ENCODE data around the gene NLGN1.

The NLGN1 gene

GRCh38 chr3:173403376-173403775 is 5.8 kb downstream of the NLGN1 start:
- no peak for TF ChIP-seq CTCF (IDR thresholded peaks at IDR 0.05; ENCODE audit: low read length, missing control alignments)
- DNase-seq (ENCODE audit: low read depth) = no peak
- H3K4me3 ChIP-seq (replicated peaks; ENCODE audit: low read depth, low read length) = no peak overlapping the region

GRCh38 chr3:173404156-173404555 is 6.6 kb downstream of the NLGN1 start:
- no peak overlapping the region for H3K4me3 ChIP-seq (replicated peaks; ENCODE audit: low read depth, low read length)
- DNase-seq (ENCODE audit: low read depth) = no peak
- TF ChIP-seq CTCF (IDR thresholded peaks at IDR 0.05; ENCODE audit: low read length, missing control alignments) = no peak

- no peak for TF ChIP-seq CTCF (IDR thresholded peaks at IDR 0.05; ENCODE audit: low read length, missing control alignments)
- H3K4me3 ChIP-seq (replicated peaks; ENCODE audit: low read depth, low read length) = no peak overlapping the region
- DNase-seq (ENCODE audit: low read depth) = no peak
Measured at GRCh38 chr3:173410436-173410835, 12.9 kb downstream of the NLGN1 start.

DNA sequence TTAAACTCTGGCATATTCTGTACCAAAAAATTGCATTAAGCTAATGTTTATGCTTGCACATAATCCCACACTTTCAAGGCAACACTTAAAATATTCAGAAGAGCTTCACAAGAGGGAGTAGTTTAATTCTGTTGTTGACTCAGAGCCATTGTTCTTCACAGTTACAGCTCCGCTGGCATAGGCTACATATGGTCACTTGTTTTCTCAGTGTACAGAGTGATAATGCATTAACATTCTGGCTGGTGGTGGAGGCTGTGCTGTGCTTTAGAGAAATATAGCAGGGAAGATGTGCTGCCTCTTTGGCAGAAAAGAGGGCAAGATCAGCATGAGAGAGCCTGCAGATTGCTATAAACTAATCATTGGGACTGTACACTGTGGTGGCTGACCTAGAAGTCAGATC is 13.3 kb downstream of the NLGN1 start:
- TF ChIP-seq CTCF (IDR thresholded peaks at IDR 0.05; ENCODE audit: low read length, missing control alignments) = no peak
- DNase-seq (ENCODE audit: low read depth) = no peak
- H3K4me3 ChIP-seq (replicated peaks; ENCODE audit: low read depth, low read length) = no peak overlapping the region

DNA sequence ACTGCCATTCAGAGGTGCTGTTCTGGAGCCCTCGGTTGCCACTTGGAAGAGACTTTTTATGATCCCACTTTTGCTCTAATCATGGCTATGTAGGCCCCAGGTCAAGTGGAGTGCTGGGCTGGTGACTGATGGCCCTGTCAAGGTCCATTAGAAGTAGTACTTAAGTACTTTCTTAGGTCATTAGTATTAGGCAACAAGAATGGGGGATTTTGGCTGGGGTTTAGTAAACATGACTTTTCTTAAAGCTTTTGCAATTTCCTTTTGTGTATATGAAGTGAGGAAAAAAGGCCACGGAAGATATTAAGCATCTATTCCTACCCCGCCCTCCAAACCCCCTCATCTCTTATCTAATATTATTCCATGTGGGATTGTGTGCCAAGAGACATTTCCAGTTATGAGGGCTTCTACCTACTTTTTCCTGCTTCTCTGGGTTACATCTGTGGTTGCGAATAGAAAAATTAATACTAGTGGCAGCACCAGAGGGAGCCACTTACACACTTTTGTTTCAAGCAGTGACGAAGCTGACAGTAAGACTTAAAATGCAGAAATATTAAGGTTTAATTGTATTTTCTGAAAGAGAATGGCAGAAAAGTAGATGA is 13.9 kb downstream of the NLGN1 start:
- no peak overlapping the region for H3K4me3 ChIP-seq (replicated peaks; ENCODE audit: low read depth, low read length)
- peak; percentile 42 for TF ChIP-seq CTCF (IDR thresholded peaks at IDR 0.05; ENCODE audit: low read length, missing control alignments)
- DNase-seq (ENCODE audit: low read depth) = peak; percentile 59

DNA sequence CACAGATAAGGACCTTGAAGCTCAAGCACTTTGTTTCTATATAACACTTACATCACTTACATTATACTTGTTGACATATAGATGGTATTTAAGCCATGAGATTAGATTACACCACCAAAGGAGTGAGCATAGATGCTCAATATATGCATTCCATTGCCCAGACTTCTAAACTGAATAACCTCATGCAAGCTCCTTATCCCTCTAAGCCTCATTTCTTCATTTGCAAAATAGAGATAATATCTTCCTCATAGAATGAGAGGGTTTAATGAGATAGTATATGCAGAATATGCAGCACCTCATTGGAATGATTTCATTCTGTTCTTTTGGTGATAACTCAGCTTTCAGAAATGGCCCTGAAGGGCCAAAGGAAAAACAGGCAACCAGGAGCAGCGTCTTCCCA is 18.5 kb downstream of the NLGN1 start:
- no peak for DNase-seq (ENCODE audit: low read depth)
- no peak for TF ChIP-seq CTCF (IDR thresholded peaks at IDR 0.05; ENCODE audit: low read length, missing control alignments)
- no peak overlapping the region for H3K4me3 ChIP-seq (replicated peaks; ENCODE audit: low read depth, low read length)

GRCh38 chr3:173429076-173429475 is 31.5 kb downstream of the NLGN1 start:
- no peak for TF ChIP-seq CTCF (IDR thresholded peaks at IDR 0.05; ENCODE audit: low read length, missing control alignments)
- no peak for DNase-seq (ENCODE audit: low read depth)
- H3K4me3 ChIP-seq (replicated peaks; ENCODE audit: low read depth, low read length) = no peak overlapping the region

All from fibroblast of pulmonary artery (primary cell).